Bronchial epithelial cell (primary cell): Measurements from ENCODE around the gene ABHD12B. TPM values are rescaled to one million over a fixed set of nuclear protein-coding genes. Genes with fewer than 3 reads are reported as not detected.

Experiments
- DNase-seq: peaks from one replicate; pipeline ENCODE4 v3.0.0-alpha.2; 2010; ENCODE audit warnings: low read depth
- FAIRE-seq: peaks from 2 replicates; lab custom pipeline; 2011; peaks lifted over from hg19 to GRCh38; lab: Jason Lieb, UNC
- H3K27me3 ChIP-seq: 2 replicates; pipeline ENCODE4 v1.5.1; 2011; ENCODE audit warnings: low read length; ENCODE audit not compliant: control insufficient read depth, insufficient read depth
- H3K36me3 ChIP-seq: 2 replicates; pipeline ENCODE4 v1.5.1; 2011; ENCODE audit warnings: low read length; ENCODE audit not compliant: control insufficient read depth, insufficient read depth
- H3K4me3 ChIP-seq: 2 replicates; pipeline ENCODE4 v1.5.1; 2011; ENCODE audit warnings: mild to moderate bottlenecking, low read depth, low read length, control low read depth
- total RNA-seq: library from RNA; depleted of rRNA; stranded (reverse); fragments of >200 nt; gene quantifications from 2 replicates; pipeline ENCODE4 v1.2.1, GENCODE V29; 2014
- TF ChIP-seq, protein P1 (sequence below): IDR thresholded peaks from 2 replicates; pipeline ENCODE4 v1.5.1; 2011; ENCODE audit warnings: mild to moderate bottlenecking, moderate library complexity, low read length, control low read depth, inconsistent platforms; ENCODE audit not compliant: insufficient read depth, severe bottlenecking

Gene ABHD12B
- total RNA-seq, 1 donor from 2014 or later, result not detected

DNA sequence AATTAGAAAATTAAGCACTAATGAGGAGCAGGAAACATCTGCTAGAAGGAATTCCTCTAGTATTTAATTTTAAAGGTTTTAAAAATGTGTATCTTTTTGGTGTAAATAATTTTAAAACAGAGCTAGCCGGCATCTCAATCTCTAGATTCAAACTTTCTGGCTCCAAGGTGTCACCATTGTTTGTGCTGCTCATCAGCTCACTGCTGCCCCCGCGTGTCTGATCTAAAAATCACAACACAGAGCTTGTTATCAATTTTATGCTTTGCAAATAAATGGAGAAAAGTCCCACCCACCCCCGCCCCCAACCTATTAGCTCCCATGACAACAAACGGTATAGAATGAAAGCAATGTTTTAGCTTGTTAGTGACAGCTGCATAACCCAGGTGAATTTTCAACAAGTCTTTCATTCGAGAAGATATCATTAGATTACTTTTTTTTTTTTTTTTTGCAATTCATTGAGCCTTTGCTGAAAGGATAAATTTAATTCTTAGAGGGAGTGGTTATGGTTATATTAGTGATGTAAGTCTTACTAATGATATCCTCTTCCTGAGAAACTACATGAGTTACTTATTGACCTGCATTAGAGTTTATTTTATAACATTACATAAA lies 11.3 kb upstream of the ABHD12B start:
- TF ChIP-seq, protein P1, sequence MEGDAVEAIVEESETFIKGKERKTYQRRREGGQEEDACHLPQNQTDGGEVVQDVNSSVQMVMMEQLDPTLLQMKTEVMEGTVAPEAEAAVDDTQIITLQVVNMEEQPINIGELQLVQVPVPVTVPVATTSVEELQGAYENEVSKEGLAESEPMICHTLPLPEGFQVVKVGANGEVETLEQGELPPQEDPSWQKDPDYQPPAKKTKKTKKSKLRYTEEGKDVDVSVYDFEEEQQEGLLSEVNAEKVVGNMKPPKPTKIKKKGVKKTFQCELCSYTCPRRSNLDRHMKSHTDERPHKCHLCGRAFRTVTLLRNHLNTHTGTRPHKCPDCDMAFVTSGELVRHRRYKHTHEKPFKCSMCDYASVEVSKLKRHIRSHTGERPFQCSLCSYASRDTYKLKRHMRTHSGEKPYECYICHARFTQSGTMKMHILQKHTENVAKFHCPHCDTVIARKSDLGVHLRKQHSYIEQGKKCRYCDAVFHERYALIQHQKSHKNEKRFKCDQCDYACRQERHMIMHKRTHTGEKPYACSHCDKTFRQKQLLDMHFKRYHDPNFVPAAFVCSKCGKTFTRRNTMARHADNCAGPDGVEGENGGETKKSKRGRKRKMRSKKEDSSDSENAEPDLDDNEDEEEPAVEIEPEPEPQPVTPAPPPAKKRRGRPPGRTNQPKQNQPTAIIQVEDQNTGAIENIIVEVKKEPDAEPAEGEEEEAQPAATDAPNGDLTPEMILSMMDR, result peak; percentile 66
- no peak for FAIRE-seq

GRCh38 chr14:50862036-50862570 lies 9.8 kb upstream of the ABHD12B start:
- H3K4me3 ChIP-seq, result no peak overlapping the region
- TF ChIP-seq, protein P1, result no peak
- FAIRE-seq, result no peak

More for the DNA sequence above, 11.3 kb upstream of the ABHD12B start:
- Histone ChIP-seq H3K36me3 (no peaks in the 10 kb centered on the region), H3K27me3 (no peaks in the 10 kb centered on the region), H3K4me3 (peak overlapping the region; percentile 43)
- peak; percentile 78 for DNase-seq

DNA sequence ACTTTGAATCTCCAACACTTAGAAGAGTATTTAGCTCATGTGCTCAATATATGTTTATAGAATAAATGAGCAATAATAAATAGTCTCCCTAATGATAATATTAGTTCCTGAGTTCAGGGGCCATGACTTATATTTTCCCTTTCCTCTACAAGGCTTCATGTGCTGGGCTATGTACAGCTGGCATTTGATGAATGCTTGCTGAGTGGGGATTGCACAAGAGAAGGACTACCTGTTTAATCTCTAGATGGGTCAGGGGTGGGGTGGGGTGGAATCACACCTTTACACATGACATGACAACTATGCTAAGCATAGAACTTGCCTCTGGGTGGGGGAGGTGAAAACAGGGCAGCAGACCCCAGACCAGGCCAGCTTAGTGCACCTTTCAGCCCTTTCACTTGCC lies 7.6 kb upstream of the ABHD12B start:
- no peaks in the 10 kb centered on the region for H3K27me3 ChIP-seq
- no peak for DNase-seq
- no peak overlapping the region for H3K4me3 ChIP-seq
- TF ChIP-seq, protein P1, result no peak
- FAIRE-seq, result no peak
- H3K36me3 ChIP-seq, result no peaks in the 10 kb centered on the region

More at GRCh38 chr14:50862036-50862570, 9.8 kb upstream of the ABHD12B start:
- H3K36me3 ChIP-seq, result no peaks in the 10 kb centered on the region
- H3K27me3 ChIP-seq, result no peaks in the 10 kb centered on the region
- DNase-seq, result no peak

GRCh38 chr14:50864946-50865345 lies 6.9 kb upstream of the ABHD12B start:
- TF ChIP-seq, protein P1, result no peak
- DNase-seq, result no peak
- no peak for FAIRE-seq
- Histone ChIP-seq H3K4me3 (no peak overlapping the region), H3K36me3 (no peaks in the 10 kb centered on the region), H3K27me3 (no peaks in the 10 kb centered on the region)

DNA sequence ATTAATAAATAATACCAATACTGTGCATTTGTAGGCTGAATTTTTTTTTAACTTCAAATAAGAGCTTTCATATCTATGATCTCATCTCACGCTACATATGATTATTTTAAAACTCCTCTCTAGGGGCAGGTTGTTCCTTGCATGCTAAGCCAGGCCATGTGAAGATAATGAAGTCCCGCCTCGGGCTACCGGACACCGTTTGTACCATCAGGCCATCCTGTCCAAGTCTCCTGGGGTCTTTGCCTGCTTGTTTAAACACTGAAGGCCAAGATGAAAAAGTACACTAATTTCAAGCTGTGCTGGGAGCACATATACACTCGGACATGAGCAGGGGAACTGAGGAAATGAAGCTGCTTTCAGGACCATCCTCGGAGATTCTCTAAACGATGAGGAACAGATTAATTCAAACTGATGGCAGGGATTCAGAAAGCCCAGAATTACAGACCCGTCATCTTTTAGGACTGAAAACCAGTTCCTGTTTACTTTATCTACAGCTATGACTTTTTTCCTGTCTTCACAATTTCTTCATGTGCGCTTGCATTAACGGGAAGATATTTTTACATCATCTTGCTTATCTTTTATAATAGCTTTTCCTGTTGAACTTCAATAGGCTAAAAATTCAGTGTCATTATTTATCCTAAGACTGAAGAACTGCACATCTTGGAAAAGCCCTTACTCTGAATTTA lies 6.3 kb upstream of the ABHD12B start:
- Histone ChIP-seq H3K4me3 (no peak overlapping the region), H3K36me3 (no peaks in the 10 kb centered on the region), H3K27me3 (no peaks in the 10 kb centered on the region)
- DNase-seq, result no peak
- no peak for FAIRE-seq
- TF ChIP-seq, protein P1, result no peak
